Measurements from ENCODE around the gene PPP2R5E.

PPP2R5E gene

GRCh38 chr14:63342371-63342770 is 200.8 kb downstream of the PPP2R5E start:
- Histone ChIP-seq H3K27me3 (ENCODE audit: low read length) (no peaks in the 10 kb centered on the region), H4K20me1 (ENCODE audit: low read depth, low read length) (no peaks in the 10 kb centered on the region), H3K36me3 (ENCODE audit: low read length) (no peaks in the 10 kb centered on the region), H3K9me3 (ENCODE audit: insufficient read depth, low read length) (no peaks in the 10 kb centered on the region), H3K9me2 (replicated peaks; ENCODE audit: insufficient read depth, low read length) (no peaks in the 10 kb centered on the region), H3F3A (ENCODE audit: insufficient read depth) (no peaks in the 10 kb centered on the region), H3K4me3 (ENCODE audit: insufficient read depth, low read length, poor library complexity, severe bottlenecking) (no peak overlapping the region), H3K9ac (ENCODE audit: low read length) (no peak overlapping the region), H3K79me2 (ENCODE audit: insufficient read depth, low read length) (no peaks in the 10 kb centered on the region), H2AFZ (ENCODE audit: low read depth, low read length, severe bottlenecking) (no peak overlapping the region), H3K4me2 (ENCODE audit: low read depth, low read length, poor library complexity, severe bottlenecking) (no peak overlapping the region), H3K27ac (ENCODE audit: low read depth, low read length) (no peak overlapping the region)
- TF ChIP-seq EZH2phosphoT487 (conservative IDR thresholded peaks at IDR 0.05; ENCODE audit: low read length) = no peak
- TF ChIP-seq CTCF (IDR thresholded peaks at IDR 0.05; ENCODE audit: insufficient read depth, low read length, poor library complexity, severe bottlenecking) = no peak

GRCh38 chr14:63328787-63329737 is 214.1 kb downstream of the PPP2R5E start:
- Histone ChIP-seq H3F3A (ENCODE audit: insufficient read depth) (no peaks in the 10 kb centered on the region), H3K36me3 (ENCODE audit: low read length) (no peaks in the 10 kb centered on the region), H3K9ac (ENCODE audit: low read length) (no peak overlapping the region), H3K4me2 (ENCODE audit: low read depth, low read length, poor library complexity, severe bottlenecking) (no peak overlapping the region), H3K4me3 (ENCODE audit: insufficient read depth, low read length, poor library complexity, severe bottlenecking) (no peak overlapping the region), H3K9me3 (ENCODE audit: insufficient read depth, low read length) (no peaks in the 10 kb centered on the region), H3K79me2 (ENCODE audit: insufficient read depth, low read length) (no peaks in the 10 kb centered on the region), H2AFZ (ENCODE audit: low read depth, low read length, severe bottlenecking) (no peak overlapping the region), H3K27ac (ENCODE audit: low read depth, low read length) (no peak overlapping the region), H3K9me2 (replicated peaks; ENCODE audit: insufficient read depth, low read length) (no peaks in the 10 kb centered on the region), H4K20me1 (ENCODE audit: low read depth, low read length) (no peaks in the 10 kb centered on the region), H3K27me3 (ENCODE audit: low read length) (no peaks in the 10 kb centered on the region)
- TF ChIP-seq EZH2phosphoT487 (conservative IDR thresholded peaks at IDR 0.05; ENCODE audit: low read length) = no peak

- Histone ChIP-seq H2AFZ (ENCODE audit: low read depth, low read length, severe bottlenecking) (no peak overlapping the region), H3K4me2 (ENCODE audit: low read depth, low read length, poor library complexity, severe bottlenecking) (no peak overlapping the region), H3K27me3 (ENCODE audit: low read length) (no peaks in the 10 kb centered on the region), H4K20me1 (ENCODE audit: low read depth, low read length) (no peaks in the 10 kb centered on the region), H3K27ac (ENCODE audit: low read depth, low read length) (no peak overlapping the region), H3F3A (ENCODE audit: insufficient read depth) (no peaks in the 10 kb centered on the region), H3K9me3 (ENCODE audit: insufficient read depth, low read length) (no peaks in the 10 kb centered on the region), H3K4me3 (ENCODE audit: insufficient read depth, low read length, poor library complexity, severe bottlenecking) (no peak overlapping the region), H3K9ac (ENCODE audit: low read length) (no peak overlapping the region), H3K36me3 (ENCODE audit: low read length) (no peaks in the 10 kb centered on the region), H3K9me2 (replicated peaks; ENCODE audit: insufficient read depth, low read length) (no peaks in the 10 kb centered on the region), H3K79me2 (ENCODE audit: insufficient read depth, low read length) (no peaks in the 10 kb centered on the region)
- TF ChIP-seq EZH2phosphoT487 (conservative IDR thresholded peaks at IDR 0.05; ENCODE audit: low read length) (no peak), CTCF (IDR thresholded peaks at IDR 0.05; ENCODE audit: insufficient read depth, low read length, poor library complexity, severe bottlenecking) (no peak)
Observed at GRCh38 chr14:63326840-63327239, 216.3 kb downstream of the PPP2R5E start.
